K562 (cell line): Measurements from ENCODE around the gene CBLL1. TPM values are rescaled to one million over a fixed set of nuclear protein-coding genes. Genes with fewer than 3 reads are reported as not detected.

Experiments used
- GATAD2B ChIP-seq: fragments of 450-650 bp; IDR thresholded peaks from 2 replicates; pipeline ENCODE4 v1.6.1; 2017; ENCODE audit warnings: mild to moderate bottlenecking, borderline replicate concordance
- HDAC1 ChIP-seq, 2 experiments: fragments of 450-650 bp; IDR thresholded peaks; 2 replicates each; pipeline ENCODE4 v1.6.1; 2016 to 2017; ENCODE audit warnings: inconsistent platforms in 1 of 2, mild to moderate bottlenecking in 1 of 2, moderate library complexity in 1 of 2
- HNRNPLL ChIP-seq: fragments of 200-400 bp; formaldehyde crosslinking; IDR thresholded peaks from 2 replicates; pipeline ENCODE4 v1.6.1; 2017; ENCODE audit warnings: low read length, low read depth, mild to moderate bottlenecking; ENCODE audit not compliant: poor library complexity, severe bottlenecking
- IFI16 ChIP-seq: fragments of 250-450 bp; sonication (Bioruptor Pico); IDR thresholded peaks from 2 replicates; pipeline ENCODE4 v2.1.2; 2022; ENCODE audit warnings: mild to moderate bottlenecking, inconsistent platforms
- LEF1 ChIP-seq: fragments of 450-650 bp; IDR thresholded peaks from 2 replicates; pipeline ENCODE4 v1.6.1; 2016; ENCODE audit warnings: mild to moderate bottlenecking
- MAFG ChIP-seq: fragments of 450-650 bp; conservative IDR thresholded peaks from 2 replicates; pipeline ENCODE4 v1.6.1; 2016; ENCODE audit warnings: missing genetic modification characterization, missing compliant biosample characterization
- MAZ ChIP-seq, 2 experiments: fragments of 450-650 bp in 1 of 2; sonication (generic) in 1 of 2; formaldehyde crosslinking; IDR thresholded peaks in 1 of 2; conservative IDR thresholded peaks in 1 of 2; 2 replicates each; pipeline versions ENCODE4 v1.4.0 to v1.5.0; 2020; ENCODE audit warnings: mild to moderate bottlenecking in 1 of 2, missing genetic modification reagents in 1 of 2
- MED1 ChIP-seq: sonication (generic); formaldehyde crosslinking; IDR thresholded peaks from 2 replicates; pipeline ENCODE4 v1.8.1; 2023; ENCODE audit warnings: missing genetic modification reagents, borderline replicate concordance
- U2AF1 ChIP-seq: fragments of 200-400 bp; formaldehyde crosslinking; optimal IDR thresholded peaks from 2 replicates; pipeline ENCODE3; 2017; ENCODE audit warnings: mild to moderate bottlenecking, low read depth, low read length, moderate library complexity
- XRCC5 ChIP-seq: fragments of 200-400 bp; formaldehyde crosslinking; IDR thresholded peaks from 2 replicates; pipeline ENCODE4 v1.6.1; 2017; ENCODE audit warnings: low read depth, mild to moderate bottlenecking, low read length
- ZC3H11A ChIP-seq: IDR thresholded peaks from 2 replicates; pipeline ENCODE4 v1.6.1; 2012; ENCODE audit warnings: low read depth, low read length, improper control_type of control experiment
- ZNF12 ChIP-seq: sonication (generic); formaldehyde crosslinking; IDR thresholded peaks from 2 replicates; pipeline ENCODE4 v1.4.0; 2020; ENCODE audit warnings: mild to moderate bottlenecking, missing genetic modification reagents
- ZNF121 ChIP-seq: sonication (generic); formaldehyde crosslinking; conservative IDR thresholded peaks from 2 replicates; pipeline ENCODE4 v1.8.0; 2022; ENCODE audit warnings: missing genetic modification reagents
- polyA plus RNA-seq, 8 experiments: library from polyadenylated mRNA; depleted of rRNA in 4 of 8; stranded (reverse) in 5 of 8; unstranded in 3 of 8; fragments of >200 nt; fragmentation: Nextera tagmentation in 2 of 8; fragmentation: Illumina TruSeq in 1 of 8; extraction: Ambion mirVana in 2 of 8; extraction: Trizol in 1 of 8; gene quantifications; 2 replicates each; pipeline versions ENCODE4 v1.2.1 to v1.2.3, GENCODE V29; 2011 to 2014; ENCODE audit warnings: inconsistent platforms in 1 of 8, missing spikeins in 1 of 8
- total RNA-seq, 7 experiments: library from RNA; depleted of rRNA in 6 of 7; stranded (reverse); fragments of >200 nt in 6 of 7; fragmentation: Illumina TruSeq in 2 of 7; extraction: Trizol in 2 of 7; gene quantifications; 2 replicates each; pipeline versions ENCODE4 v1.2.1 to v1.2.3, GENCODE V29; 2011 to 2021; ENCODE audit warnings: low replicate concordance in 1 of 7
- TF ChIP-seq, protein P1 (sequence below): IDR thresholded peaks from 2 replicates; pipeline ENCODE4 v1.6.1; 2011; ENCODE audit warnings: borderline replicate concordance, low read depth, mild to moderate bottlenecking, moderate library complexity, low read length; ENCODE audit not compliant: insufficient read depth, poor library complexity, severe bottlenecking
- TF ChIP-seq, protein P2 (sequence below): sonication (generic); formaldehyde crosslinking; IDR thresholded peaks from 2 replicates; pipeline ENCODE4 v1.8.0; 2023; ENCODE audit warnings: mild to moderate bottlenecking, missing genetic modification reagents

The CBLL1 gene
- total and polyA plus RNA-seq, 9 of the 15 experiments (the other 6 are each of a cell fraction or from before 2014, with no cell fraction given) = 14.7 to 67.9 (median 35.4) TPM

DNA sequence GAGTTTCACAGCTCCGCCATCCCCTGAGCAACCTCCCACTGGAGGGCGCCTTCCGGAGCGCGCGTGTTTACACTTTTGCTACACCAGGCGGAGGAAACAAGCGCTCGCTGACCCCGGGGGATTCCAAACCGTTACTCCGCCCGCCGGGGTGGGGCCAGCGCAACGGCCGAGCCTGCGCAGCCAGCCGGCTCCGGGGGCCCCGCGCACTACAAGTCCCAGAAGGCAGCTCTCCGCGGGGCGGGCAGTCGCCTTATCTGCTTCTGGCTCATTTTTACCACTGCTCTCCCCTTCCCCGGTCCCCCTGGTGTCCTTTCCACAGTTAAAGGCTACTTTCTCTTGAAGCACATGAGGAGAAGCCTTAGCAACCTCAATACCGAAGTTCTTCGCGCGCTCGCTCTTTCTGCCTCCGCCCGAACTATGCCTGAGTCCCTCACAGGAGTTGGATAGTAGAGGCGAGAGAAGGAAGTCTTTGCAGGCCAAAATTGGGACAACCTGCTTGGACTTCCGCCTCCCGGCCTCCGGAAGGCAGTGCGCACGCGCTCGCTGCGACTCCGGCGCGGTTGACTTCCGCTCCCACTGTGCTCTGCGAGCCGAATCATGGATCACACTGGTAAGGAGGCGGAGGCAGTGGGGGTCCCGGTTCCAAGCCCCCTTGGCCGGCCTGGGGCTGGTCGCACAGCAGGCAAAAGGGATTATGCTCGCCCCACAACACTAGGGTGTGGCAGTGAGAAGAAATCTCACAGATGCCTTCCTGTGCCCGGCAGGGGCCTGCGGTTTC, at the start of gene CBLL1 (continued):
- TF ChIP-seq, protein P1, sequence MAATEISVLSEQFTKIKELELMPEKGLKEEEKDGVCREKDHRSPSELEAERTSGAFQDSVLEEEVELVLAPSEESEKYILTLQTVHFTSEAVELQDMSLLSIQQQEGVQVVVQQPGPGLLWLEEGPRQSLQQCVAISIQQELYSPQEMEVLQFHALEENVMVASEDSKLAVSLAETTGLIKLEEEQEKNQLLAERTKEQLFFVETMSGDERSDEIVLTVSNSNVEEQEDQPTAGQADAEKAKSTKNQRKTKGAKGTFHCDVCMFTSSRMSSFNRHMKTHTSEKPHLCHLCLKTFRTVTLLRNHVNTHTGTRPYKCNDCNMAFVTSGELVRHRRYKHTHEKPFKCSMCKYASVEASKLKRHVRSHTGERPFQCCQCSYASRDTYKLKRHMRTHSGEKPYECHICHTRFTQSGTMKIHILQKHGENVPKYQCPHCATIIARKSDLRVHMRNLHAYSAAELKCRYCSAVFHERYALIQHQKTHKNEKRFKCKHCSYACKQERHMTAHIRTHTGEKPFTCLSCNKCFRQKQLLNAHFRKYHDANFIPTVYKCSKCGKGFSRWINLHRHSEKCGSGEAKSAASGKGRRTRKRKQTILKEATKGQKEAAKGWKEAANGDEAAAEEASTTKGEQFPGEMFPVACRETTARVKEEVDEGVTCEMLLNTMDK = peak; percentile 99
- TF ChIP-seq MAFG (tag) (no peak), XRCC5 (peak; percentile 78), GATAD2B (peak; percentile 93), HNRNPLL (peak; percentile 93), ZC3H11A (peak; percentile 55; the same call in 1 of the 2 replicates), MED1 (CRISPR knock-in tag) (no peak), HDAC1 (IDR thresholded peaks at IDR 0.05) (peak in 1 of 2 experiments; percentile 88; a peak in 1 of 4 replicates), LEF1 (no peak; the same call in 1 of the 2 replicates), IFI16 (CRISPR knock-in tag) (no peak), MAZ (CRISPR knock-in tag; conservative IDR thresholded peaks at IDR 0.05 in 1 of 2, IDR thresholded peaks at IDR 0.05 in 1 of 2) (peak; percentile 79 to 97), ZNF12 (CRISPR knock-in tag) (peak; percentile 67; the same call in 1 of the 2 replicates), U2AF1 (no peak), ZNF121 (CRISPR knock-in tag) (no peak)
- TF ChIP-seq, protein P2, sequence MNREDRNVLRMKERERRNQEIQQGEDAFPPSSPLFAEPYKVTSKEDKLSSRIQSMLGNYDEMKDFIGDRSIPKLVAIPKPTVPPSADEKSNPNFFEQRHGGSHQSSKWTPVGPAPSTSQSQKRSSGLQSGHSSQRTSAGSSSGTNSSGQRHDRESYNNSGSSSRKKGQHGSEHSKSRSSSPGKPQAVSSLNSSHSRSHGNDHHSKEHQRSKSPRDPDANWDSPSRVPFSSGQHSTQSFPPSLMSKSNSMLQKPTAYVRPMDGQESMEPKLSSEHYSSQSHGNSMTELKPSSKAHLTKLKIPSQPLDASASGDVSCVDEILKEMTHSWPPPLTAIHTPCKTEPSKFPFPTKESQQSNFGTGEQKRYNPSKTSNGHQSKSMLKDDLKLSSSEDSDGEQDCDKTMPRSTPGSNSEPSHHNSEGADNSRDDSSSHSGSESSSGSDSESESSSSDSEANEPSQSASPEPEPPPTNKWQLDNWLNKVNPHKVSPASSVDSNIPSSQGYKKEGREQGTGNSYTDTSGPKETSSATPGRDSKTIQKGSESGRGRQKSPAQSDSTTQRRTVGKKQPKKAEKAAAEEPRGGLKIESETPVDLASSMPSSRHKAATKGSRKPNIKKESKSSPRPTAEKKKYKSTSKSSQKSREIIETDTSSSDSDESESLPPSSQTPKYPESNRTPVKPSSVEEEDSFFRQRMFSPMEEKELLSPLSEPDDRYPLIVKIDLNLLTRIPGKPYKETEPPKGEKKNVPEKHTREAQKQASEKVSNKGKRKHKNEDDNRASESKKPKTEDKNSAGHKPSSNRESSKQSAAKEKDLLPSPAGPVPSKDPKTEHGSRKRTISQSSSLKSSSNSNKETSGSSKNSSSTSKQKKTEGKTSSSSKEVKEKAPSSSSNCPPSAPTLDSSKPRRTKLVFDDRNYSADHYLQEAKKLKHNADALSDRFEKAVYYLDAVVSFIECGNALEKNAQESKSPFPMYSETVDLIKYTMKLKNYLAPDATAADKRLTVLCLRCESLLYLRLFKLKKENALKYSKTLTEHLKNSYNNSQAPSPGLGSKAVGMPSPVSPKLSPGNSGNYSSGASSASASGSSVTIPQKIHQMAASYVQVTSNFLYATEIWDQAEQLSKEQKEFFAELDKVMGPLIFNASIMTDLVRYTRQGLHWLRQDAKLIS (CRISPR knock-in tag) = peak; percentile 91
